WTC11 (cell line): ENCODE results near the gene PRKCE. TPM values are rescaled to one million over a fixed set of nuclear protein-coding genes. Genes with fewer than 3 reads are reported as not detected.

Experiments used
- ATAC-seq: fragments of 200-7000 bp; cut with Tn5 transposase; 2 replicates; pipeline ENCODE4 v1.10.0; 2021; ENCODE audit warnings: mild to moderate bottlenecking, moderate library complexity
- CTCF ChIA-PET: fragments of 300-600 bp; sonication (Branson Sonifier 250); formaldehyde crosslinking; loops from one replicate; lab custom pipeline; 2021; ENCODE audit warnings: antibody characterized with exemption; lab: Charles Lee
- POLR2A ChIA-PET: fragments of 350-600 bp; sonication (Branson Sonifier 250); formaldehyde crosslinking; loops from one replicate; lab custom pipeline; 2021; ENCODE audit warnings: antibody characterized with exemption; lab: Charles Lee
- DNase-seq: peaks from one replicate; pipeline ENCODE4 v3.0.0; 2021; ENCODE audit warnings: low spot score
- H3K27ac Mint-ChIP-seq: 2 replicates; pipeline ENCODE4 v1.8.0; 2021; ENCODE audit warnings: mixed read lengths
- H3K27me3 Mint-ChIP-seq: 2 replicates; pipeline ENCODE4 v1.8.0; 2021; ENCODE audit warnings: low read depth, mild to moderate bottlenecking, moderate library complexity, mixed read lengths
- H3K36me3 Mint-ChIP-seq: 2 replicates; pipeline ENCODE4 v1.8.0; 2021; ENCODE audit warnings: mixed read lengths
- H3K4me1 Mint-ChIP-seq: 2 replicates; pipeline ENCODE4 v1.8.0; 2022; ENCODE audit warnings: mixed read lengths
- H3K4me3 Mint-ChIP-seq: 2 replicates; pipeline ENCODE4 v1.8.0; 2021; ENCODE audit warnings: mild to moderate bottlenecking, moderate library complexity, mixed read lengths
- H3K9me3 Mint-ChIP-seq: 2 replicates; pipeline ENCODE4 v1.8.0; 2021; ENCODE audit warnings: mixed read lengths
- AFF4 ChIP-seq: sonication (generic); formaldehyde crosslinking; IDR thresholded peaks from 2 replicates; pipeline ENCODE4 v1.8.1; 2023; ENCODE audit warnings: mild to moderate bottlenecking, missing genetic modification reagents, borderline replicate concordance
- CBFB ChIP-seq: sonication (generic); formaldehyde crosslinking; IDR thresholded peaks from 2 replicates; pipeline ENCODE4 v1.8.1; 2022; ENCODE audit warnings: mild to moderate bottlenecking, low read depth, missing genetic modification reagents
- CREM ChIP-seq: sonication (generic); formaldehyde crosslinking; IDR thresholded peaks from 2 replicates; pipeline ENCODE4 v1.8.1; 2022; ENCODE audit warnings: mild to moderate bottlenecking, missing genetic modification reagents, moderate library complexity
- E2F1 ChIP-seq: sonication (generic); formaldehyde crosslinking; IDR thresholded peaks from 2 replicates; pipeline ENCODE4 v1.8.0; 2022; ENCODE audit warnings: mild to moderate bottlenecking, missing genetic modification reagents
- IRF2 ChIP-seq: sonication (generic); formaldehyde crosslinking; IDR thresholded peaks from 2 replicates; pipeline ENCODE4 v1.8.0; 2022; ENCODE audit warnings: low read depth, missing genetic modification reagents, borderline replicate concordance
- MXD4 ChIP-seq: fragments of 250-450 bp; sonication (Bioruptor Pico); IDR thresholded peaks from 2 replicates; pipeline ENCODE4 v1.8.0; 2021; ENCODE audit warnings: mild to moderate bottlenecking, moderate library complexity, borderline replicate concordance
- NR1H2 ChIP-seq: sonication (generic); formaldehyde crosslinking; IDR thresholded peaks from 2 replicates; pipeline ENCODE4 v1.9.0; 2021; ENCODE audit warnings: mild to moderate bottlenecking, moderate library complexity, missing genetic modification reagents
- RELA ChIP-seq: sonication (generic); formaldehyde crosslinking; IDR thresholded peaks from 2 replicates; pipeline ENCODE4 v1.8.1; 2022; ENCODE audit warnings: missing genetic modification reagents, mild to moderate bottlenecking, borderline replicate concordance
- SMAD3 ChIP-seq: sonication (generic); formaldehyde crosslinking; IDR thresholded peaks from 2 replicates; pipeline ENCODE4 v1.8.0; 2022; ENCODE audit warnings: missing genetic modification reagents, mild to moderate bottlenecking, borderline replicate concordance
- SP1 ChIP-seq: sonication (generic); formaldehyde crosslinking; conservative IDR thresholded peaks from 2 replicates; pipeline ENCODE4 v1.8.1; 2022; ENCODE audit warnings: missing genetic modification reagents
- TP53 ChIP-seq: sonication (generic); formaldehyde crosslinking; IDR thresholded peaks from 2 replicates; pipeline ENCODE4 v1.8.1; 2023; ENCODE audit warnings: mild to moderate bottlenecking, missing genetic modification reagents
- ZNF396 ChIP-seq: fragments of 250-450 bp; sonication (Bioruptor Pico); IDR thresholded peaks from 2 replicates; pipeline ENCODE4 v1.8.0; 2021; ENCODE audit warnings: mild to moderate bottlenecking, moderate library complexity, borderline replicate concordance
- ZNF423 ChIP-seq: fragments of 250-450 bp; sonication (Bioruptor Pico); IDR thresholded peaks from 2 replicates; pipeline ENCODE4 v2.1.2; 2022; ENCODE audit warnings: mild to moderate bottlenecking, moderate library complexity
- ZNF512 ChIP-seq: sonication (generic); formaldehyde crosslinking; IDR thresholded peaks from 2 replicates; pipeline ENCODE4 v1.8.1; 2022; ENCODE audit warnings: missing genetic modification reagents, borderline replicate concordance
- total RNA-seq: library from RNA; stranded (reverse); gene quantifications from 3 replicates; pipeline ENCODE4 v1.2.3, GENCODE V29; 2021
- TF ChIP-seq, protein P1 (sequence below): sonication (generic); formaldehyde crosslinking; IDR thresholded peaks from 2 replicates; pipeline ENCODE4 v1.8.1; 2022; ENCODE audit warnings: mild to moderate bottlenecking, missing genetic modification reagents, moderate library complexity, borderline replicate concordance
- TF ChIP-seq, protein P2 (sequence below): fragments of 250-450 bp; sonication (Bioruptor Pico); IDR thresholded peaks from 2 replicates; pipeline ENCODE4 v1.9.0; 2021; ENCODE audit warnings: moderate library complexity, mild to moderate bottlenecking, inconsistent platforms, borderline replicate concordance

The PRKCE gene
- total RNA-seq, 1 experiment from 2014 or later: 5.8 TPM

- TF ChIP-seq, protein P1, sequence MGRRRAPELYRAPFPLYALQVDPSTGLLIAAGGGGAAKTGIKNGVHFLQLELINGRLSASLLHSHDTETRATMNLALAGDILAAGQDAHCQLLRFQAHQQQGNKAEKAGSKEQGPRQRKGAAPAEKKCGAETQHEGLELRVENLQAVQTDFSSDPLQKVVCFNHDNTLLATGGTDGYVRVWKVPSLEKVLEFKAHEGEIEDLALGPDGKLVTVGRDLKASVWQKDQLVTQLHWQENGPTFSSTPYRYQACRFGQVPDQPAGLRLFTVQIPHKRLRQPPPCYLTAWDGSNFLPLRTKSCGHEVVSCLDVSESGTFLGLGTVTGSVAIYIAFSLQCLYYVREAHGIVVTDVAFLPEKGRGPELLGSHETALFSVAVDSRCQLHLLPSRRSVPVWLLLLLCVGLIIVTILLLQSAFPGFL (CRISPR knock-in tag): no peak
- TF ChIP-seq NR1H2 (CRISPR knock-in tag) (no peak), SMAD3 (CRISPR knock-in tag) (no peak), MXD4 (CRISPR knock-in tag) (no peak), IRF2 (no peak)
These were observed 391.2 kb downstream of the PRKCE start (continued) for GRCh38 chr2:46042711-46043110.

DNA sequence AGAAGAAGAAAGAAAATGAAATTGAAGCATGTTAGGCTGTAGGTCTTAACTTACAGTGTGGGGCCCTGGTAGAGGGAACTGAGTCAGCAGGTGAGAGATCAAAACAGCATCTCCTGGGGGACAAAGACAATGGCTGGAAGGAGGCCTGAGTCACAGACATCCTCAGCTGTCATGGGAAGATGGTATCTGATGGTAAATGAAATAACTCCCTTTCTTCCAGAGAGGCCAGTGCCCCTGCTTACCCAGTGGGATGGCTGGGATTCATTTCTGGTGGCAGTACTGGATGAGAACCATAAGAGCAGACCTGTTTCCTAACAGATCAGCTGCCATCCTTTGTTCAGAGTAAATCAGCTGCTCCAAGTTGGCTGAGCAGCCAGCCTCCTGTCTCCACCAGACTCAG is 394.4 kb downstream of the PRKCE start:
- peaks cover 9% of the 10 kb centered on the region for H3K4me1 Mint-ChIP-seq
- no peak for TF ChIP-seq TP53 (CRISPR knock-in tag)
- TF ChIP-seq SP1: no peak
- no peak for TF ChIP-seq CBFB
- TF ChIP-seq AFF4 (CRISPR knock-in tag): no peak
- no peak for TF ChIP-seq RELA (CRISPR knock-in tag)
- TF ChIP-seq ZNF512: no peak
- no peak for TF ChIP-seq CREM (CRISPR knock-in tag)
- TF ChIP-seq, protein P2, sequence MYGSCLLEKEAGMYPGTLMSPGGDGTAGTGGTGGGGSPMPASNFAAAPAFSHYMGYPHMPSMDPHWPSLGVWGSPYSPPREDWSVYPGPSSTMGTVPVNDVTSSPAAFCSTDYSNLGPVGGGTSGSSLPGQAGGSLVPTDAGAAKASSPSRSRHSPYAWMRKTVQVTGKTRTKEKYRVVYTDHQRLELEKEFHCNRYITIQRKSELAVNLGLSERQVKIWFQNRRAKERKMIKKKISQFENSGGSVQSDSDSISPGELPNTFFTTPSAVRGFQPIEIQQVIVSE (CRISPR knock-in tag): no peak
- TF ChIP-seq IRF2: no peak
- no peak for TF ChIP-seq ZNF423 (CRISPR knock-in tag)
- no peak for TF ChIP-seq E2F1
- CTCF ChIA-PET: interaction anchor here (1.0 kb wide), 1 partner anchor 35 kb away, joined by 3 read pairs; no protein-coding TSS in a partner anchor
- DNase-seq (no peak), ATAC-seq (no peak)
- POLR2A ChIA-PET: no interaction called here
- no peaks in the 10 kb centered on the region for H3K27me3 Mint-ChIP-seq
- no peaks in the 10 kb centered on the region for H3K9me3 Mint-ChIP-seq
- H3K36me3 Mint-ChIP-seq: no peaks in the 10 kb centered on the region
- H3K27ac Mint-ChIP-seq: no peak overlapping the region
- no peak overlapping the region for H3K4me3 Mint-ChIP-seq

- no peak for ATAC-seq
- CTCF ChIA-PET: interaction anchor here (0.8 kb wide), 1 partner anchor 16 kb away, joined by 4 read pairs; no protein-coding TSS in a partner anchor
These were observed 395.8 kb downstream of the PRKCE start for GRCh38 chr2:46047290-46047689.

More at GRCh38 chr2:46047290-46047689, 395.8 kb downstream of the PRKCE start:
- POLR2A ChIA-PET: no interaction called here
- Mint-ChIP-seq H3K27ac (no peak overlapping the region), H3K4me3 (no peak overlapping the region), H3K4me1 (peaks cover 4% of the 10 kb centered on the region), H3K9me3 (no peaks in the 10 kb centered on the region), H3K36me3 (no peaks in the 10 kb centered on the region)
- DNase-seq: no peak
- TF ChIP-seq ZNF396 (CRISPR knock-in tag): no peak
- TF ChIP-seq, all 79 proteins: peak for 0
- no peaks in the 10 kb centered on the region for H3K27me3 Mint-ChIP-seq
